WTC11 (cell line): Measurements from ENCODE around the gene TMEM63C.

ENCODE experiments used
- ARID4B ChIP-seq: sonication (generic); formaldehyde crosslinking; IDR thresholded peaks from 2 replicates; pipeline ENCODE4 v1.8.0; 2023; ENCODE audit warnings: missing genetic modification reagents, mild to moderate bottlenecking, borderline replicate concordance
- CTCF ChIP-seq: fragments of 200-600 bp; IDR thresholded peaks from 2 replicates; pipeline ENCODE4 v1.8.0; 2022; ENCODE audit warnings: antibody characterized with exemption
- IRF1 ChIP-seq: sonication (generic); formaldehyde crosslinking; IDR thresholded peaks from 2 replicates; pipeline ENCODE4 v1.8.0; 2023; ENCODE audit warnings: missing genetic modification reagents
- JUN ChIP-seq: sonication (generic); formaldehyde crosslinking; IDR thresholded peaks from 2 replicates; pipeline ENCODE4 v1.8.0; 2023; ENCODE audit warnings: mild to moderate bottlenecking, missing genetic modification reagents
- MAX ChIP-seq: sonication (generic); formaldehyde crosslinking; IDR thresholded peaks from 2 replicates; pipeline ENCODE4 v1.8.0; 2022; ENCODE audit warnings: mild to moderate bottlenecking, missing genetic modification reagents
- NFYB ChIP-seq: sonication (generic); formaldehyde crosslinking; conservative IDR thresholded peaks from 2 replicates; pipeline ENCODE4 v1.8.0; 2022; ENCODE audit warnings: low read depth, missing genetic modification reagents
- NR2C2 ChIP-seq: sonication (generic); formaldehyde crosslinking; IDR thresholded peaks from 2 replicates; pipeline ENCODE4 v1.8.0; 2022; ENCODE audit warnings: mild to moderate bottlenecking, missing genetic modification reagents
- TCF7 ChIP-seq: sonication (generic); formaldehyde crosslinking; IDR thresholded peaks from 2 replicates; pipeline ENCODE4 v1.8.0; 2022; ENCODE audit warnings: mild to moderate bottlenecking, low read depth, missing genetic modification reagents, moderate library complexity
- ZBTB21 ChIP-seq: sonication (generic); formaldehyde crosslinking; IDR thresholded peaks from 2 replicates; pipeline ENCODE4 v1.8.1; 2023; ENCODE audit warnings: mild to moderate bottlenecking, missing genetic modification reagents, borderline replicate concordance
- ZNF671 ChIP-seq: fragments of 250-450 bp; sonication (Bioruptor Pico); IDR thresholded peaks from 2 replicates; pipeline ENCODE4 v1.8.0; 2021; ENCODE audit warnings: mild to moderate bottlenecking

- TF ChIP-seq NFYB (CRISPR knock-in tag) = no peak
- no peak for TF ChIP-seq JUN (CRISPR knock-in tag)
- TF ChIP-seq CTCF = no peak
- no peak for TF ChIP-seq TCF7 (CRISPR knock-in tag)
- no peak for TF ChIP-seq MAX (CRISPR knock-in tag)
- no peak for TF ChIP-seq IRF1 (CRISPR knock-in tag)
- no peak for TF ChIP-seq ZNF671 (CRISPR knock-in tag)
- TF ChIP-seq ZBTB21 = no peak
- no peak for TF ChIP-seq ARID4B (CRISPR knock-in tag)
- no peak for TF ChIP-seq NR2C2 (CRISPR knock-in tag)
Measured at GRCh38 chr14:77276959-77277358, 95.4 kb downstream of the TMEM63C start.
